NCI-H2029 treated with DMSO at 0.1 percent for 48 hours (cell line): Measurements from ENCODE around the gene CCDC138.

Experiments
- DNase-seq: peaks from one replicate; lab custom pipeline; 2025; lab: John Stamatoyannopoulos, UW

CCDC138 gene

GRCh38 chr2:108825736-108826135, 39.2 kb downstream of the CCDC138 start:
- DNase-seq, result no peak

GRCh38 chr2:108829578-108830310, 43.2 kb downstream of the CCDC138 start:
- no peak for DNase-seq

GRCh38 chr2:108833219-108833618, 46.6 kb downstream of the CCDC138 start:
- peak; percentile 28 for DNase-seq

GRCh38 chr2:108834620-108835019, 48.0 kb downstream of the CCDC138 start:
- DNase-seq, result no peak

- DNase-seq, result no peak
Observed at GRCh38 chr2:108835040-108835439, 48.5 kb downstream of the CCDC138 start.

GRCh38 chr2:108837198-108837597, 50.6 kb downstream of the CCDC138 start:
- no peak for DNase-seq

- DNase-seq, result no peak
Observed at GRCh38 chr2:108841506-108841905, 54.9 kb downstream of the CCDC138 start.

GRCh38 chr2:108845923-108846322, 59.4 kb downstream of the CCDC138 start:
- no peak for DNase-seq

- DNase-seq, result no peak
Observed at GRCh38 chr2:108847000-108847399, 60.4 kb downstream of the CCDC138 start.

GRCh38 chr2:108852375-108852774, 65.8 kb downstream of the CCDC138 start:
- DNase-seq, result no peak

- no peak for DNase-seq
Observed at GRCh38 chr2:108853421-108853820, 66.8 kb downstream of the CCDC138 start.

GRCh38 chr2:108854484-108854883, 67.9 kb downstream of the CCDC138 start:
- no peak for DNase-seq

- no peak for DNase-seq
Observed at GRCh38 chr2:108855194-108855593, 68.6 kb downstream of the CCDC138 start.

GRCh38 chr2:108858894-108859293, 72.3 kb downstream of the CCDC138 start:
- no peak for DNase-seq

- DNase-seq, result no peak
Observed at GRCh38 chr2:108866041-108866440, 79.5 kb downstream of the CCDC138 start.

GRCh38 chr2:108868911-108869310, 82.3 kb downstream of the CCDC138 start:
- no peak for DNase-seq

GRCh38 chr2:108869542-108869941, 83.0 kb downstream of the CCDC138 start:
- DNase-seq, result no peak

GRCh38 chr2:108870069-108870644, 83.6 kb downstream of the CCDC138 start:
- DNase-seq, result no peak

- no peak for DNase-seq
Observed at GRCh38 chr2:108877506-108877905, 90.9 kb downstream of the CCDC138 start.

GRCh38 chr2:108878276-108878675, 91.7 kb downstream of the CCDC138 start:
- DNase-seq, result no peak

- no peak for DNase-seq
Observed at GRCh38 chr2:108884619-108885018, 98.0 kb downstream of the CCDC138 start.

GRCh38 chr2:108889907-108890306, 103.3 kb downstream of the CCDC138 start:
- DNase-seq, result no peak

GRCh38 chr2:108893277-108893676, 106.7 kb downstream of the CCDC138 start:
- DNase-seq, result no peak

GRCh38 chr2:108894766-108895165, 108.2 kb downstream of the CCDC138 start:
- DNase-seq, result no peak
